Stimulated activated memory B cell treated with anti-CD40 and anti-IgM and Interleukin-4, amounts not matched to agents 10 μg/mL and 1 μg/mL and 100 μg/mL, for 72 hours (primary cell): ENCODE results near the gene OR9G4.

Source experiments
- ATAC-seq: fragments of 150-1000 bp; cut with Tn5 transposase; 2 replicates; pipeline ENCODE4 v1.10.0; 2021
- H3K27ac Mint-ChIP-seq: one replicate; pipeline ENCODE4 v1.8.0; 2022; ENCODE audit warnings: mild to moderate bottlenecking, mixed read lengths
- H3K27me3 Mint-ChIP-seq: one replicate; pipeline ENCODE4 v1.8.0; 2022; ENCODE audit warnings: mixed read lengths
- H3K36me3 Mint-ChIP-seq: one replicate; pipeline ENCODE4 v1.8.0; 2022; ENCODE audit warnings: mixed read lengths
- H3K4me1 Mint-ChIP-seq: one replicate; pipeline ENCODE4 v1.8.0; 2022; ENCODE audit warnings: mixed read lengths
- H3K4me3 Mint-ChIP-seq: one replicate; pipeline ENCODE4 v1.8.0; 2022; ENCODE audit warnings: mild to moderate bottlenecking, moderate library complexity, mixed read lengths
- H3K9me3 Mint-ChIP-seq: one replicate; pipeline ENCODE4 v1.8.0; 2022; ENCODE audit warnings: mixed read lengths

OR9G4 gene

DNA sequence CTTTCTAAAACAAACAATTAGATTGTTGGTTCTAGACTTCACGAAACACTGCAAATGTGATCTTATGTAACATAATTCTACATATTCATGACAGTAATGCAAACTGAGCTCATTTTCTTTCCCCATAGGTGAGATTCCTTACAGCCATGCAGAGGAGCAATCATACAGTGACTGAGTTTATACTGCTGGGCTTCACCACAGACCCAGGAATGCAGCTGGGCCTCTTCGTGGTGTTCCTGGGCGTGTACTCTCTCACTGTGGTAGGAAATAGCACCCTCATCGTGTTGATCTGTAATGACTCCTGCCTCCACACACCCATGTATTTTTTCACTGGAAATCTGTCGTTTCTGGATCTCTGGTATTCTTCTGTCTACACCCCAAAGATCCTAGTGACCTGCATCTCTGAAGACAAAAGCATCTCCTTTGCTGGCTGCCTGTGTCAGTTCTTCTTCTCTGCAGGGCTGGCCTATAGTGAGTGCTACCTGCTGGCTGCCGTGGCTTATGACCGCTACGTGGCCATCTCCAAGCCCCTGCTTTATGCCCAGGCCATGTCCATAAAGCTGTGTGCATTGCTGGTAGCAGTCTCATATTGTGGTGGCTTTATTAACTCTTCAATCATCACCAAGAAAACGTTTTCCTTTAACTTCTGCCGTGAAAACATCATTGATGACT, 48.1 kb downstream of the OR9G4 start:
- Mint-ChIP-seq H3K27ac (no peak overlapping the region), H3K4me3 (no peak overlapping the region), H3K27me3 (no peaks in the 10 kb centered on the region)

DNA sequence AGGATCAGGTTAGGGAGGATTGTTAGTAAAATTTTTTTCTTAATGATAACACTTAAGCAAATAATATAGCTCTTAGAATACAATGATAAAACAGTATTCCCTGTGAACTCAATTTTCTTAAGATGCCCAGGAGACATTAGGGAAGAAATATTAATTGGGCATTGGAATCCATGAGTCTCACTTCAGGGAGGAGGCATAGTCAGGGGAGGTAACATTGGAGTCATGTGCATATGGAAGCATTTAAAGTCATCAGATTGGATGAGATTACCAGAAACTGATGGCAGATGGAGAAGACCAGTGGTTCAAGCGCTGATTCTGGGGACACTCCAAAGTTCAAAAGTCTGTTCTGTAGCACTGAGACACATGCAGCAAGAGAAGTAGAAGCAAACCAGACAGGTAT, 49.7 kb downstream of the OR9G4 start, which contains the start of gene OR9G1:
Gene OR9G1, plus strand, starts transcription at position 301 of the 400 bp plus-strand sequence. CDS start 1,293 bp downstream, outside the sequence.
- Mint-ChIP-seq H3K4me1 (no peaks in the 10 kb centered on the region), H3K27ac (no peak within 1 kb of the TSS)

More for the DNA sequence above, 48.1 kb downstream of the OR9G4 start:
- H3K9me3 Mint-ChIP-seq = peaks cover 7% of the 10 kb centered on the region
- H3K4me1 Mint-ChIP-seq = no peaks in the 10 kb centered on the region
- peak; percentile 46 for ATAC-seq
- H3K36me3 Mint-ChIP-seq = no peaks in the 10 kb centered on the region

DNA sequence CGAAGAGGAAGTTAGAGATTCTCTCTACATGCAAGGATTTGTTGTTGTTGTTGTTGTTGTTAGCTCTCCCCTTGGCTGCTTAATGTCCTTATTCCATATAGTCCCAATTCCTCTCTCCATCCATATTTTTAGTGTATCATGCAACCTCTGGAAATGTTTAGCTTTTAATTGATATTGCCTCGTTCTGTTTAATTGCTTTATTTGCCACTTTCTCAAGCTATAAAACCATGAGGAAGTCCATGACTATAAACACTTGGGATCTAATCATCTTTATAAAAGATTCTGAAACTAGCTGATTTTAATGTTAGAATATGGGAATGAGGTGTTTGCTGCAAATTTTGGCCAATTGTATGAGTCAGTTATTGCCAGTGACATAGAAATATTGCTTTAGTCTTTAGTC, 55.1 kb downstream of the OR9G4 start:
- no peak for ATAC-seq
- no peaks in the 10 kb centered on the region for H3K36me3 Mint-ChIP-seq

More for the DNA sequence above, 49.7 kb downstream of the OR9G4 start, which contains the start of gene OR9G1:
- H3K4me3 Mint-ChIP-seq = no peak within 1 kb of the TSS
- no peaks in the 10 kb centered on the region for H3K27me3 Mint-ChIP-seq
- H3K9me3 Mint-ChIP-seq = peaks cover 7% of the 10 kb centered on the region
- ATAC-seq = no peak
- no peaks in the 10 kb centered on the region for H3K36me3 Mint-ChIP-seq

More for the DNA sequence above, 55.1 kb downstream of the OR9G4 start:
- H3K4me1 Mint-ChIP-seq = no peaks in the 10 kb centered on the region
- no peak overlapping the region for H3K4me3 Mint-ChIP-seq
- no peaks in the 10 kb centered on the region for H3K27me3 Mint-ChIP-seq
- no peak overlapping the region for H3K27ac Mint-ChIP-seq
- H3K9me3 Mint-ChIP-seq = peaks cover 4% of the 10 kb centered on the region
